ENCODE data around the gene PRPF8.

PRPF8 gene

DNA sequence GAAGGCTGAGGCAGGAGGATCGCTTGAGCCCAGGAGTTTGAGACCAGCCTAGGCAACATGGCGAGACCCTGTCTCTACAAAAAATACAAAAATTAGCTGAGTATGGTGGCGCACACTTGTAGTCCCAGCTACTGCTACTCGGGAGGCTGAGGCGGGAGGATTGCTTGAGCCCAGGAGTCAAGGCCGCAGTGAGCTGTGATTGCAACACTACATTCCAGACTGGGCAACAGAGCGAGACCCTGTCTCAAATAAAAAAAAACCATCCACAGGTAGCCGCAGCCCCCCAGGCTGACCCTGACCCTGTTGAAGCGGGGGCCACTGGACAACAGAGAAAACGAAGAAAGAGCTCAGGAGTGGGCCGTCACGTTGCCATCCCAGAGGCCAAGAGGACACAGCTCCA lies 60.0 kb downstream of the PRPF8 start:
- no peak for DNase-seq

DNA sequence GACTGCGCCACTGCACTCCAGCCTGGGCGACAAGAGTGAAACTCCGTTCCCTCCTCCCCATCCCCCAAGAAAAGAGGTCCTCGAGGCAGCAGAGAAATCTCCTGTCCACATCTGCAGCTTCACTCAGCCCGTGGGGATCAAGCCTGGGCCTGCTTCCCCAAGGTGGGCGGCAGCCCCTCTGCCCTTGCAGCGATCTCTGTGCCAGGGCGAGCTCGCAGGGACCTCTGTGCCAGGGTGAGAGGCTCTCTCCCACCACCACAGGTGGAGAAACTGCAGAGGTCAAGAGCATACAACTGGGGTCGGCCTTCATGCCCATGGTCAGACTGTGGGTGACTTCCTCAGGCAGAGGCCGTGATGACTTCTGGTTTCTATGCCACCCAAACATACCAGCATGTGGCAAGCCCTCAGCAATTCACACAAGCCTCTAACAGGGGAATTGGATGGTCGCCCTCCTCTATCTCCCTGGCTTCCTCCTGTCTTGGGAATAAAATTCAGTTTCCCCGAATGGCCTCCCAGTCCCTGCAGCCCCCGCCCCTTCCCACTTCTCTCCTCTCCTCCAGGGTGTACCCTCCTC lies 61.5 kb downstream of the PRPF8 start:
- no peak for DNase-seq

DNA sequence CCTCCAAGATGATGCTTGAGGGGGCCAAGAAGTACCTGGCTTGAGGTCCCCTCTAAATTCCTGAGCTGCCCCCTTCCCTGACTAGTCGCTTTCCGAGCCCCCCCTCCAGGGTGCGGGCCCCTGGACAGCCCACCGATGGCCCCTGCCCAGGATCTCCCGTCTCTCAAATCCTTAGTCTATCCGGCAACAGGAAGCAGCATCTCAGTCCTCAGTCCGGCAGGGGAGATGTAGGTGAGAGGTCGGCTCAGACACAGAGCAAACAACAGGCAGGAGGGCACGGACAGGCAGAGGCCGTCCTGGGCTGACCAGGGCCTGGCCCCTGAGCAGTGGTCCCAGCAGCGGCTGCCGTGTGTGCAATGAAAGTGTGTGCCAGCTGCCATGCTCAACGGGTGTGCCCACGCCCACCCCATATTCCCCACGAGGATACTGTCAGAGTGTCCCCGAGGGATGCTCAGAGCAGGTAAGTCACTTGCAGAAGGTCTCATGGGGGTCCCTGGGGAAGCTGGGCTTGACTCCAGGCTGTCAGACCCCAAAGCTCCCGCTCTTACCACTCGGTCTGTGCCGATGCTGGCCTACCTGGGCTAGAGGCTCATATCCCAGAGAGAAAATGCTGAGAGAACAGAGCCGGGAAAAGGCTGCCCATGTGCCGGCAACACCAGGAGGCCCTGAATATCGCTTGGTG lies 63.3 kb downstream of the PRPF8 start:
- no peak for DNase-seq

DNA sequence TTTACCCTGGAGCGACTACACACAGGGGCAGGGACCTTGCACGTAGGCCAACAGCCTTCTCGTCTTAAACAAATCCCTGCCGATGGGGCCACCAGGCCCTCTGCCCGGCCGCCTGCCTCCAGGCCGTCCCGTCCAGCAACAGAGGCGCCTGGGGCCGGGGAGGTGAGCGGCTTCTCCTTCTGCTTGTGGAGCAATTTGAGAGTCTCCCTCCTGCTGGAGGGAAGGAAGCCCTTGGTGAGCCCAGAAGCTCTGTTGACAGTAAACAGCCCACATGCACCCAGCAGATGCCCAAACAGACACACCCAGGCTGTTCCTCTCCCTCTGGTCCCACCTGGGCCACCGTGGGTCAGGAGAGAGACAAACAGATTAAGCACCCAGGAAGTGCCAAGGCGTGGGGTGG lies 64.2 kb downstream of the PRPF8 start:
- no peak for DNase-seq

DNA sequence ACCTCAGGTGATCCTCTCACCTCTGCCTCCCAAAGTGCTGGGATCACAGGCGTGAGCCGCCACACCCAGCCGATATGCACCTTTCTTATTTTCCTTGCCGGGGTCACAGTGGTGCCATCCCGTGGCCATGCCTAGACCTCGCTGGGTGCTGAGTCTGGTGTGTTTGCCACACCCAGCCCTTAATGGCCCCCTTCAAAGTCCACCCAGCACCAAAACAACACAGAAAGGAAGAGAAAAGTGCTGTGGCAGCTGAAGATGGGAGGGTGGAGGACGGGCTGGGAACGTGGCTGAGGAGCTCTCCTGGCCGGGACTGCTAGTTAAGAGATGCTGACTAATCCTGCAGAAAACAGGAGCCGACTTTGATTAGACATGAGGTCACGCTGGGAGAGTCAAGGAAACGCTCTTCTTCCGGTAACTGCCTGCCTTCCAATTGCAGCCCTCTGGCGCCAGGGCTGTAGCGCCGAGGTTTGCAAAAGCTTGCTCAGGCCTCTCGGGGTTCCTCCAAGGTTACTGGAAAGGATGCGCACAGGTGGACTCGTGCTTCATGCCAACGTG lies 67.0 kb downstream of the PRPF8 start:
- no peak for DNase-seq

DNA sequence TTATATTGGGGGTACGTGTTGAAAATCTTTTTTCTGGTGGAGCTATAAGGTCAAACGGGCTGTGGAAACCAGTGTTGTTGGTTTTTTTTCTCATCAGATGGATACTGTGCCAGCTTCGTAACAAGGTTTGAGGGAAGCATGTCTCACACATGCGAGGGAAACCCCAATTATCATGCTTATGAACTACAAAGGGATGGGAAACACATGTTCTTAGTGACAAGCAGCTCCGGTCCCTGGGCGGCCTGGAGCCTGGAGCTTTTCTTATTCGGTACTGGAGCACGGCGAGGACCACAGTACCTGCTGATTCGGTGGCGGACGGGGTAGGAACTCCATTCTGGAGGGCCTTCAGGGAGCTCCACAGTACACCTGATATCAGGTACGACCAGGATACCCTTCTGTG lies 68.6 kb downstream of the PRPF8 start:
- DNase-seq, result no peak

DNA sequence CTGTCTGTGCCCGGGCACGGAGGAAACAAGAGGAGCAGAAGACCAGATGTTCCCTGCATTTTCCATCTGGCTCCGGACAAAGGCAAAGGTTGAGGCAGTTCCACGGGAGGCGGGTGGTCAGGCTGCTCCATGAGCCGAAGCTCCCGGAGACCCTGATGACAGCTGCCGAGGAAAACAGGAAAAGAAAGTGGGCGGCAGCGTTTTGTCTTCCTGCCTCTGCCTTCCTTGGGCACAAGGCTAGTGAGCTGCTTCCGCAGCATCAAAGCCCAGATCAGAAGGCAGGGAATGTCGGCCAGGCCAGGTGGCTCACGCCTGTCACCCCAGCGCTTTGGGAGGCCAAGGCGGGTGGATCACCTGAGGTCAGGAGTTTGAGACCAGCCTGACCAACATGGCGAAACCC lies 72.3 kb downstream of the PRPF8 start:
- no peak for DNase-seq

DNA sequence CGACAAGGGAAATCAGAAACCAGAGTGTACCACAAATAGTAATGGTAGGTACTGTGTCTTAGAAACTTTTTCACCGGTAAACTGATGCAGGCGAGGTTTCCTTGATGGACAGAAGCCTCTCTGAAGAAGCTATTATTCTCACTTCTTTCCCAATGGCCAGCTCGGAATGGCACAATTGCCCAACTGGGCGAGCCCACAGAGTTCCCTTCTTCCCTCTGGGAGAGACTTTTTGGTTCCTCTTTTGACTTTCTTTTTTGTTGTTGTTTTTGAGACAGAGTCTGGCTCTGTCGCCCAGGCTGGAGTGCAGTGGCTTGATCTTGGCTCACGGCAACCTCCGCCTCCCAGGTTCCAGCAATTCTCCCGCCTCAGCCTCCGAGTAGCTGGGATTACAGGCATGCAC lies 73.0 kb downstream of the PRPF8 start:
- DNase-seq, result no peak

DNA sequence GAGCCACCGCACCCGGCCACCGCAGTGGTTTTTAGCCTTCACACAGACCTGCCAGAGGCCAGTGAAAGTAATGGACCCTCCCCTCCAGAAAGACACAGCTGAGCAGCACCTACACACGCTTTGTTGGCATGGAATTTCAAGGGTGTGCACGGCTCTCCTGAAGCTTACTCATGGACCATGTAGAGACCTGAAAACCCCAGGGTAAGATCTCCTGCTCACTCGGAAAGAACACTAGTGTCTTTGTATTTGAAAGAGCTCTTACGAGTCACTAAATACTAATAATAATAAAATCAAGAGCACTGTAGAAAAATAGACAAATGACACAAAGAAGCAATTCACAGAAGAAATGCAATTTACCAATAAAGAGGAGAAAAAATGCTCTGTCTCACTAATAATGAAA lies 76.0 kb downstream of the PRPF8 start:
- no peak for DNase-seq

DNA sequence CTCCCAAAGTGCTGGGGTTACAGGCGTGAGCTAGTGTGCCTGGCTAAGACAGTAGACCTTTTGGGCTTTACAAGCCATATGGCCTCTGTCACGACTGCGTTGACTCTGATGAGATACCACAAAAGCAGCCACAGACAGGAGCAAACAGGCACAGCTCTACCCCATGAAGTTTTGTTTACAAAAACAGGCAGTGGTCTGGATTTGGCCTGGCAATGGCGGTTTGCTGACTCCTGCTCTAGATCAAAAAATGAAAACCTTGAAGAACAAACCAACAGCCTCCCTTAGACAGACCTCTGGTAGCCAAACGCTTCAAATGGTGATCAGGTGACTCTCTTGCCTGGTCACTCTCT lies 76.7 kb downstream of the PRPF8 start:
- no peak for DNase-seq

DNA sequence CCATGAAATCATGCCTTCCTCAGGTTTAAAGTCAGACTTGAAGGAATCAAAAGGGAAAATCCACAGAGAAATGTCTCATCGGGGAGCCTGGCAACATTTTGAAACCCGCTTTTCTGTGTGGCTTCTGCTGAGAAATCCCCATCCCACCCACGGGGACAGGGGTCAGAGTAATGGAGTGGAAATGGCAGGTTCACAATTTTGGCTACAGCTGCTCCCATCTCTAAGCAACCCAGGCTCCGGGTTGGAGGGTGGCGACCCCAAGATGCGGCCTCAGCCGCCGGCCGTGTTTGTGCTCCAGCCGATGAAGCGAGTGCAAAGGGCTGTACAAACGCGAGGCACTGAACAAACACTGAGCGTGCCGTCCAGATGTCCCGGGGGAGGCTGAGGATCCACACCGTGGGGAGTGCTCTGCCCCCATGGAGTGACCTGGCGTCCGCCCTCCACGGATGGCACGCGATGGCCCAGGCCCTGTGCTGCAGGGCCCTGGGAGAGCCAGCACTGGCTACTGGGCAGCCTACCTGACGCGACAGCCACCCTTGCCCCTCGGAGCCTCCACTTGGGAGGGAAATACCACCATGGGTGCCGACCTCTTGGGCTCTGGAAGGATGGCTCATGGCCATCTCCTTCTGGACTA lies 78.2 kb downstream of the PRPF8 start:
- no peak for DNase-seq

DNA sequence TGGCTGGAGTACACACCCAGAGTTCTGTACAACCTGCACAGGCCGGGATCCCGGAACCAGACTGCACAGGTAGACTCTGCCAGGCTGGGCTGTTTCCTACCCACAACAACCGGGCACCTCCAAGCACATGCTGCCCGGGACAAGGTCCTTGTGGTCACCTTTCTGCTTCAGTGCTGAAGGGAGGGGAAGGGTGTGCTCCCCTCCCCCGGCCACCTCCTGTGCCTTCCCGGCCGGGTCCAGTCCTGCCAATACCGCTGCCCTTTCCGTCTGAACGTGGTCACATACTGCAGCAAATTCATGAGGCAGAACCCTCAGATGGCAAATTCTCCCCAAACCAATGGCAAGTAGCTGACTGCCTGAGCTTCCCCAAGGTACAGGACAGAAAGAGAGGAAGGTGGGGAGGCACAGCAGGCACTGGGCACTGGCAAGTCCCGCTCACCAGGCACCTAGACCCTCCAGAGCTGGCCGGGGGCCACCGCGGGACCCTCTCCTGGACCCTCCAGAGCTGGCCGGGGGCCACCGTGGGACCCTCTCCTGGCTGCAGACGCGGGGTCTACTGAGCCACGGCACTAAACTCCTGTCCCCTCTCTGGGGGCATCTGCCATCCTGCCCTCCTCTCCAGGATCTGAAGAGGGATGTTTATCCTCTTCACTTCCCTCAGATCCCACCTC lies 78.9 kb downstream of the PRPF8 start:
- DNase-seq, result no peak

DNA sequence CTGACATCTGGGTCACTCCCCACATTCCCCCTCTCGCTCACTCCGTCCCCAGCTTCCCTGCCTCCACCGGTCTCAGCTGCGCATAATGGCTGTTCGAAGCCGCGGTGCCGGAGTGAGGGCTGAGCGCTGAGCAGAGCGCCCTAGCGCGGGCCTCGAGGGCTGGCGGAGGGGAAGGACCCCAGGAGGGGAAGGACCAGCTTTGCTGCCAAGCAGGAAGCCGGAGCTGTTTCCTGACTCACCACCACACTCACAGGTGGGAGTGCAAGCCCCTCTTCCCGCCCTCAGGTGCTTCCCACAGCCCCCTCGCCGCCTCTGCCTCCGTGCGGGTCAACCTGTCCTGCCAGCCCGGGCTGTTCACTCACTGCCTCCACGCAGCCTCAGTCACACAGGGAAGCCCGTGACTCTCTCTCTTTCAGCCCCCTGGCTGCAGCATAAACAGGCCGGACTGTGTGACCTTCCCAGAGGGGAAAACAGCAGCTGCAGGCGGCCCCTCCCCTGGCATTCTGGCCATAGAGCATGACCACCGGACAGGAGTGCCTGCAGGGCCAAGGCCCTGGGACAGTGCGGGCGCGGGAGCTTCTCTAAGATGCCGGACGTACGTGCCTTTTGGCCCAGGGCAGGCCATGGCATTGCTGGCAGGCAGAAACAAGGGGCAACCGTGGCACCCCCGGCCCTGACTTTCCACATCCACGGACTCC lies 79.7 kb downstream of the PRPF8 start:
- no peak for DNase-seq

DNA sequence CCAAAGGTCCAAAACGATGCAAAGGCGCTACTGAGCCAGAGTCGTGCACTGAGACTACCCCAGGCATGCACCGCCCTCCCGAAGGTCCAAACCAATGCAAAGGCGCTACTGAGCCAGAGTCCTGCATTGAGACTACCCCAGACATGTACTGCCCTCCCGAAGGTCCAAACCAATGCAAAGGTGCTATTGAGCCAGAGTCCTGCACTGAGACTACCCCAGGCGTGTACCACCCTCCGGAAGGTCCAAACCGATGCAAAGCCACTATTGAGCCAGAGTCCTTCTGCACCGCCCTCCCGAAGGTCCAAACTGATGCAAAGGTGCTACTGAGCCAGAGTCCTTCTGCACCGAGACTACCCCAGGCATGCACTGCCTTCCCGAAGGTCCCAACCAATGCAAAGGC lies 83.1 kb downstream of the PRPF8 start:
- DNase-seq, result no peak
